Osteoblast (primary cell): ENCODE measurements around the gene DHH. TPM values are rescaled to one million over a fixed set of nuclear protein-coding genes. Genes with fewer than 3 reads are reported as not detected.

Experiments
- DNase-seq: peaks from one replicate; pipeline ENCODE4 v3.0.0; 2011; ENCODE audit warnings: low spot score, mixed read lengths; ENCODE audit not compliant: insufficient read length; ENCODE audit errors: missing footprints
- H2AFZ ChIP-seq: 2 replicates; pipeline ENCODE4 v1.6.0; 2011; ENCODE audit warnings: mild to moderate bottlenecking, low read length
- H3K27ac ChIP-seq: 2 replicates; pipeline ENCODE4 v1.5.1; 2011; ENCODE audit warnings: mild to moderate bottlenecking, low read depth, low read length, moderate library complexity
- H3K27me3 ChIP-seq: 2 replicates; pipeline ENCODE4 v1.6.0; 2012; ENCODE audit warnings: mild to moderate bottlenecking, control low read depth, inconsistent platforms, low read length, moderate library complexity; ENCODE audit not compliant: insufficient read depth
- H3K36me3 ChIP-seq: 2 replicates; pipeline ENCODE4 v1.5.1; 2011; ENCODE audit warnings: mild to moderate bottlenecking, low read length, control low read depth, moderate library complexity; ENCODE audit not compliant: insufficient read depth
- H3K4me1 ChIP-seq: 2 replicates; pipeline ENCODE4 v1.5.1; 2011; ENCODE audit warnings: mild to moderate bottlenecking, low read length, control low read depth, moderate library complexity; ENCODE audit not compliant: insufficient read depth
- H3K4me2 ChIP-seq: 2 replicates; pipeline ENCODE4 v1.6.0; 2011; ENCODE audit warnings: mild to moderate bottlenecking, low read length; ENCODE audit not compliant: insufficient read depth
- H3K4me3 ChIP-seq: fragments of 200-600 bp; sonication (generic); 3 replicates; pipeline ENCODE4 v1.5.1; 2012; ENCODE audit warnings: mild to moderate bottlenecking, low read length, inconsistent platforms; ENCODE audit not compliant: insufficient read depth
- H3K79me2 ChIP-seq: 2 replicates; pipeline ENCODE4 v1.6.0; 2012; ENCODE audit warnings: mild to moderate bottlenecking, low read length, control low read depth, inconsistent platforms; ENCODE audit not compliant: insufficient read depth
- H3K9me3 ChIP-seq: 2 replicates; pipeline ENCODE4 v1.5.1; 2011; ENCODE audit warnings: low read depth, low read length, control low read depth
- H4K20me1 ChIP-seq: 2 replicates; pipeline ENCODE4 v1.6.0; 2012; ENCODE audit warnings: mild to moderate bottlenecking, low read length, control low read depth; ENCODE audit not compliant: insufficient read depth
- total RNA-seq: library from RNA; depleted of rRNA; stranded (reverse); fragments of >200 nt; gene quantifications from 2 replicates; pipeline ENCODE4 v1.2.3, GENCODE V29; 2012
- TF ChIP-seq, protein P1 (sequence below): IDR thresholded peaks from 2 replicates; pipeline ENCODE4 v1.5.1; 2011; ENCODE audit warnings: mild to moderate bottlenecking, low read depth, low read length, moderate library complexity; ENCODE audit errors: extremely low read depth

The DHH gene
- total RNA-seq, 1 donor = not detected

DNA sequence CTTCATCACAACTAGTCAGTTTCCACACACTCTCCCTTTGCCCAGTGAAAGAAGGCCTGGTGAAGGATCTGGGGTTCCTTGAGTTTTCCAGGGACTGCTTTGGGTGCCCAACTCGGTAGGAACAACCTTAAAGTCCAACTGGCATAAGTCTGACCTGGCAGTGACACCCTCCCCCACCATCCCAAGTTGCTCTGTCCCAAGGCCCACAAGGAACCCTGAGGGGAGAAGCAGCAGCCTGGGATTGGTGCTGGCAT is 35.6 kb downstream of the DHH start:
- Histone ChIP-seq H3K36me3 (peaks cover 11% of the 10 kb centered on the region), H2AFZ (no peak overlapping the region), H4K20me1 (peaks cover 55% of the 10 kb centered on the region), H3K4me2 (peak overlapping the region; percentile 97), H3K4me1 (peaks cover 47% of the 10 kb centered on the region), H3K27ac (peak overlapping the region; percentile 89), H3K79me2 (peaks cover 72% of the 10 kb centered on the region), H3K4me3 (peak overlapping the region; percentile 93), H3K9me3 (no peaks in the 10 kb centered on the region), H3K27me3 (no peaks in the 10 kb centered on the region)
- peak; percentile 91 for DNase-seq
- TF ChIP-seq, protein P1, sequence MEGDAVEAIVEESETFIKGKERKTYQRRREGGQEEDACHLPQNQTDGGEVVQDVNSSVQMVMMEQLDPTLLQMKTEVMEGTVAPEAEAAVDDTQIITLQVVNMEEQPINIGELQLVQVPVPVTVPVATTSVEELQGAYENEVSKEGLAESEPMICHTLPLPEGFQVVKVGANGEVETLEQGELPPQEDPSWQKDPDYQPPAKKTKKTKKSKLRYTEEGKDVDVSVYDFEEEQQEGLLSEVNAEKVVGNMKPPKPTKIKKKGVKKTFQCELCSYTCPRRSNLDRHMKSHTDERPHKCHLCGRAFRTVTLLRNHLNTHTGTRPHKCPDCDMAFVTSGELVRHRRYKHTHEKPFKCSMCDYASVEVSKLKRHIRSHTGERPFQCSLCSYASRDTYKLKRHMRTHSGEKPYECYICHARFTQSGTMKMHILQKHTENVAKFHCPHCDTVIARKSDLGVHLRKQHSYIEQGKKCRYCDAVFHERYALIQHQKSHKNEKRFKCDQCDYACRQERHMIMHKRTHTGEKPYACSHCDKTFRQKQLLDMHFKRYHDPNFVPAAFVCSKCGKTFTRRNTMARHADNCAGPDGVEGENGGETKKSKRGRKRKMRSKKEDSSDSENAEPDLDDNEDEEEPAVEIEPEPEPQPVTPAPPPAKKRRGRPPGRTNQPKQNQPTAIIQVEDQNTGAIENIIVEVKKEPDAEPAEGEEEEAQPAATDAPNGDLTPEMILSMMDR = no peak

DNA sequence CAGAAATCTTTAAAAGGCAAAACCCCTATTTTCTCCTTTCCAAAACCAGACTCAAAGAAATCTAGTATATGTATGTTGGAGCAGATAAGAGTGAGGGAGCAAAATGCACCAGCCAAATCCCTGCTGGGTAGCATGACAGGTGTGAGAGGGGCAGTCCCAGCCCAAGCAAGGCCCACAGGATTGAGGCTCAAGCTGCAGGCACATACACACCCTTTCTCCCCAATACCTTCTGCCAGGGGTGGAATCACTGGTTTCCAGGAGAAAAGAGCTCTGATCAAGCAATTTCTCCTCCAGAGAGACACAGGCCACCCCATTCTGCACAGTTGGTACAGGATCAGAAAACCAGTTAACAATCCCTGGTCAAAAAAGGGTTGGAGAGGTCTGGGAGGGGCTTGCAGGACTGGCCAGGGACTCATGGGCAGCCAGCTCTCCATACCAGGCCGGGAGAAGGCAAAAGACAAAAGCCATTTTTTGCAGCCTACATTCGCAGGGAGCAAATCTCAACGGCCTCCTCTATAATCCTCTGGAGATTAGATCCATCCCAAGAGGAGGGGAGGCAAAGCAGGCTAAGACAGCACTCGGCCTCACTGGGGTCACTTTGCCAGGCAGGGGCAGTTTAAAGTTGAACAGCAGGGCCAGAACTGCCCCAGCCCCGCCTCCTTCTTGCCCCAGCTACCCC is 36.1 kb downstream of the DHH start:
- Histone ChIP-seq H2AFZ (no peak overlapping the region), H3K79me2 (peaks cover 77% of the 10 kb centered on the region), H3K4me3 (peak overlapping the region; percentile 93), H3K36me3 (peaks cover 16% of the 10 kb centered on the region), H3K27me3 (no peaks in the 10 kb centered on the region), H4K20me1 (peaks cover 58% of the 10 kb centered on the region), H3K27ac (peak overlapping the region; percentile 89), H3K4me2 (peak overlapping the region; percentile 97), H3K4me1 (peaks cover 47% of the 10 kb centered on the region), H3K9me3 (no peaks in the 10 kb centered on the region)
- TF ChIP-seq, protein P1 = no peak
- peak; percentile 89 for DNase-seq

DNA sequence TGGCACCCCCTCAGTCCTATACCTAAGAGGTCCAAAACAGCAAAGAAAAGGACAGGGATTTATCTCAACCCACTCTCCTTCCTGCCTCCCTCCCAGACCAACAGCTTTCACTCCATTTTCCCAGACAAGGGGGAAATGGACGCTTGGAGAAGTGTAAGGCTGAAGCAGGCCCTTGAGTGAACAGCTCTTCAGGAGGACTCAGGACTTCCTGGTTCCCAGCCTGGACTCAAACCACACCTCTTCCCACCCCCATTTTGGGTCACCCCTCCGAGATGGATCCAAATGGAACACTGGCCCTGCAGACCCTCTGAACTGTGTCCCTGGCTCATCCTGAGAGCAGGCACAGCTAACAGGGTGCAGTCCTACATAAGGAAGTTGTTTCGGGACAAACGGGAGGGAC is 36.7 kb downstream of the DHH start:
- H3K4me3 ChIP-seq = peak overlapping the region; percentile 93
- DNase-seq = peak; percentile 92
- peak overlapping the region; percentile 26 for H3K27ac ChIP-seq
- peaks cover 47% of the 10 kb centered on the region for H3K4me1 ChIP-seq
- H3K36me3 ChIP-seq = peaks cover 22% of the 10 kb centered on the region
- TF ChIP-seq, protein P1 = no peak
- H4K20me1 ChIP-seq = peaks cover 62% of the 10 kb centered on the region
- H3K9me3 ChIP-seq = no peaks in the 10 kb centered on the region
- H3K27me3 ChIP-seq = no peaks in the 10 kb centered on the region
- H2AFZ ChIP-seq = no peak overlapping the region
- H3K4me2 ChIP-seq = peak overlapping the region; percentile 97
- H3K79me2 ChIP-seq = peaks cover 83% of the 10 kb centered on the region

DNA sequence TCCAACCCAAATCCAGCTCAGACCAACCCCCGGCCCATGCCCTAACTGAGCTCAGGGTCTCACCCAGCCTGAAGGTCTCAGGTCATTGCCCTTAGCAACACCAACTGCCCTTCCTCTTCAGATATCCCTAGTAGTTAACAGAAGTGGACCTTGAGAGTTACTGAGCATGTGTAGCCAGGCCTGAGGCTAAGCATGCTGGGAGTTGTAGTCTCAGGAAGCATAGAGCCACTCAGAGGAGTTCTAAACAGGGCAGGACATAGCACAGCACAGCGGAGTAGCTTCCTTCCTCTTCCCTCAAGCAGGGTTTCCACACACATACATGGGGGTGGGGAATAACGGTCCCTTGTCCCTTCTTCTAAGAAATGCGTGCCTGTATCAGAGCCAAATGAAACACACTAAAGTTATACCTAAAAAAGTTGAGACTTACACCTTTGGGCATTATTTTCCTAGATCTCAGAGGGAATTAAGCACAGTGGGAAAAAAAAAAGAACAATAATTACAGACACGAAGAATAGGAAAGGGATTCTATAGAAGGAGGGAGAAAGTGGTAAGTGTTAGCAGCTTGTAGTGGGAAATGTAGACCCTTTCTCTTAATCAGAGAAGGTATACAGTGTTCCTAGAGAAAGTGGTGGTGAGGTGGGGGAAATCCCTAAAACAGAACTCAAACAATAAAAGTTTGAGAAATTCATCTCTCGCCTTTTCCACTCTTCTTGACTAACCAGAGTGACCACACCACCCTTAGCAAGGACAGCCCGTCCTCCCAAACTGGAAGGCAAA is 38.4 kb downstream of the DHH start:
- Histone ChIP-seq H3K79me2 (peaks cover 93% of the 10 kb centered on the region), H3K9me3 (no peaks in the 10 kb centered on the region), H3K4me1 (peaks cover 41% of the 10 kb centered on the region), H2AFZ (no peak overlapping the region), H3K4me2 (peak overlapping the region; percentile 97), H3K27me3 (no peaks in the 10 kb centered on the region), H4K20me1 (peaks cover 73% of the 10 kb centered on the region), H3K27ac (peak overlapping the region; percentile 1), H3K36me3 (peaks cover 39% of the 10 kb centered on the region), H3K4me3 (peak overlapping the region; percentile 93)
- peak; percentile 97 for DNase-seq
- TF ChIP-seq, protein P1 = no peak
